ENCODE data around the gene TSC22D2. TPM values are rescaled to one million over a fixed set of nuclear protein-coding genes. Genes with fewer than 3 reads are reported as not detected.
A peak's percentile ranks its signal among the peaks of the same experiment; 100 is the strongest.

Gene TSC22D2
- total and polyA plus RNA-seq, 2 of the 8 experiments (the other 6 are each of a cell fraction or from before 2014, with no cell fraction given): 3.4 to 27.6 TPM

DNA sequence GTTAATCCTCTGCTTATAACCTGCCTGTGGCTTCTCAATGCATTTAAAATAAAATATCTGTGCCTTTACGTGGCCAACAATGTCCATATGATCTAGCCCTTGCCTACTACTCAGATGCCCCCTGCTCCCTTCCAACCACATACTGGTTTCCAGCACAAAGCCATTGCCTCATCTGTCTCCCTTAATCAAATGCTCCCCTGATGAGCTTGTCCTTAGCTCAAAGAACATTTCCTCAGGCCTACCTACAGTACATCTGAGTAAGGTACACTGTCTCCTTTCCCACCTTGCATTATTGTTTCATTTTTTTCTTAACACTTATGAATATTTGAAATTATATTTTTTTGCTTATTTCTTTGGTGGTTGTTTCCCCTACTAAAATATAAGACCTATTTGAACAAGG lies 5.9 kb upstream of the TSC22D2 start:
- Histone ChIP-seq H3K18ac (ENCODE audit: extremely low read depth, low read length) (no peak overlapping the region), H3K27me3 (replicated peaks in 1 of 4; ENCODE audit: control insufficient read depth in 3 of 4, extremely low read depth in 1 of 4, insufficient read depth in 3 of 4, low read length in 3 of 4) (no peaks in the 10 kb centered on the region), H3K79me2 (ENCODE audit: control insufficient read depth in 1 of 2, insufficient read depth in 2 of 2, low read length in 2 of 2) (no peaks in the 10 kb centered on the region), H3K9ac (replicated peaks in 1 of 4; ENCODE audit: extremely low read depth in 1 of 4, low read depth in 3 of 4, low read length in 3 of 4) (no peak overlapping the region), H4K91ac (replicated peaks; ENCODE audit: insufficient read length, low read length) (no peak overlapping the region), H2AFZ (ENCODE audit: low read length) (no peak overlapping the region), H2BK5ac (ENCODE audit: low read depth, low read length) (no peak overlapping the region), H4K8ac (ENCODE audit: extremely low read depth, insufficient read depth, low read length) (no peak overlapping the region), H4K5ac (ENCODE audit: insufficient read length, low read depth, low read length) (no peak overlapping the region), H3K4ac (replicated peaks; ENCODE audit: insufficient read length, low read depth, low read length) (no peak overlapping the region), H2BK12ac (ENCODE audit: low read depth, low read length) (no peak overlapping the region), H2BK15ac (ENCODE audit: low read length) (peak overlapping the region; percentile 61; the same call in 1 of the 2 replicates), H2BK20ac (ENCODE audit: low read length) (no peak overlapping the region), H2AK5ac (ENCODE audit: low read depth, low read length) (no peak overlapping the region), H3K56ac (replicated peaks; ENCODE audit: insufficient read length, low read depth, low read length) (no peak overlapping the region), H3K14ac (ENCODE audit: insufficient read length) (no peak overlapping the region), H3K4me1 (replicated peaks in 1 of 4; ENCODE audit: control insufficient read depth in 3 of 4, insufficient read depth in 4 of 4, low read length in 3 of 4) (peaks cover 0 to 5% (median 3%) of the 10 kb centered on the region in 4 experiments; a peak in 2 of 7 replicates), H4K20me1 (replicated peaks in 1 of 2; ENCODE audit: control insufficient read depth in 1 of 2, insufficient read depth in 2 of 2, low read length in 2 of 2) (no peaks in the 10 kb centered on the region), H3K27ac (ENCODE audit: low read depth, low read length) (no peak overlapping the region), H3K79me1 (ENCODE audit: low read depth, low read length) (no peaks in the 10 kb centered on the region), H2BK120ac (replicated peaks; ENCODE audit: low read depth, low read length) (no peak overlapping the region), H3K4me3 (ENCODE audit: extremely low read depth in 1 of 4, insufficient read depth in 2 of 4, low read depth in 3 of 4, low read length in 4 of 4) (no peak overlapping the region), H3K9me3 (ENCODE audit: insufficient read depth in 2 of 2, low read depth in 1 of 2, low read length in 1 of 2) (no peaks in the 10 kb centered on the region), H3K23me2 (ENCODE audit: low read depth, low read length) (no peaks in the 10 kb centered on the region), H3K23ac (ENCODE audit: insufficient read length) (no peak overlapping the region), H3K36me3 (ENCODE audit: control insufficient read depth in 2 of 4, insufficient read depth in 4 of 4, low read length in 3 of 4) (no peaks in the 10 kb centered on the region), H3K4me2 (ENCODE audit: insufficient read depth in 1 of 2, low read depth in 2 of 2, low read length in 2 of 2) (no peak overlapping the region)
- CTCF ChIA-PET (ENCODE audit: partially characterized antibody): interaction anchor here (0.9 to 2.0 kb wide), 5 partner anchors 9 to 174 kb away, joined by 3 to 7 read pairs (median 4); no protein-coding TSS in a partner anchor
- 77% methylated on average over 1 of the region's 1 CpG; no CpG with 5 or more reads in 1 of the 2 experiments for WGBS, 2 experiments (ENCODE audit: extremely low coverage in 1 of 2, insufficient coverage in 1 of 2, insufficient read length in 1 of 2, insufficient replicate concordance in 2 of 2, low coverage in 1 of 2, low lambda C conversion rate in 2 of 2, missing lambda C conversion rate in 1 of 2)
- DNase-seq (ENCODE audit: low read depth in 1 of 2, low spot score in 2 of 2): no peak
- no peak for FAIRE-seq
- POLR2A ChIA-PET (ENCODE audit: partially characterized antibody): no interaction called here
- no peak for TF ChIP-seq TAF1 (IDR thresholded peaks at IDR 0.05; ENCODE audit: low read depth, low read length)
- TF ChIP-seq, protein P1, sequence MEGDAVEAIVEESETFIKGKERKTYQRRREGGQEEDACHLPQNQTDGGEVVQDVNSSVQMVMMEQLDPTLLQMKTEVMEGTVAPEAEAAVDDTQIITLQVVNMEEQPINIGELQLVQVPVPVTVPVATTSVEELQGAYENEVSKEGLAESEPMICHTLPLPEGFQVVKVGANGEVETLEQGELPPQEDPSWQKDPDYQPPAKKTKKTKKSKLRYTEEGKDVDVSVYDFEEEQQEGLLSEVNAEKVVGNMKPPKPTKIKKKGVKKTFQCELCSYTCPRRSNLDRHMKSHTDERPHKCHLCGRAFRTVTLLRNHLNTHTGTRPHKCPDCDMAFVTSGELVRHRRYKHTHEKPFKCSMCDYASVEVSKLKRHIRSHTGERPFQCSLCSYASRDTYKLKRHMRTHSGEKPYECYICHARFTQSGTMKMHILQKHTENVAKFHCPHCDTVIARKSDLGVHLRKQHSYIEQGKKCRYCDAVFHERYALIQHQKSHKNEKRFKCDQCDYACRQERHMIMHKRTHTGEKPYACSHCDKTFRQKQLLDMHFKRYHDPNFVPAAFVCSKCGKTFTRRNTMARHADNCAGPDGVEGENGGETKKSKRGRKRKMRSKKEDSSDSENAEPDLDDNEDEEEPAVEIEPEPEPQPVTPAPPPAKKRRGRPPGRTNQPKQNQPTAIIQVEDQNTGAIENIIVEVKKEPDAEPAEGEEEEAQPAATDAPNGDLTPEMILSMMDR (IDR thresholded peaks at IDR 0.05; ENCODE audit: control extremely low read depth in 1 of 3, insufficient read depth in 1 of 3, low read depth in 1 of 3, low read length in 3 of 3): no peak
- no peak for TF ChIP-seq KDM5A (IDR thresholded peaks at IDR 0.05; ENCODE audit: low read length)
- TF ChIP-seq NRF1 (IDR thresholded peaks at IDR 0.05; ENCODE audit: low read depth, low read length): no peak
- TF ChIP-seq CHD1 (IDR thresholded peaks at IDR 0.05; ENCODE audit: low read depth, low read length): no peak
- TF ChIP-seq YY1 (IDR thresholded peaks at IDR 0.05; ENCODE audit: low read depth, low read length): no peak
- TF ChIP-seq, protein P2, sequence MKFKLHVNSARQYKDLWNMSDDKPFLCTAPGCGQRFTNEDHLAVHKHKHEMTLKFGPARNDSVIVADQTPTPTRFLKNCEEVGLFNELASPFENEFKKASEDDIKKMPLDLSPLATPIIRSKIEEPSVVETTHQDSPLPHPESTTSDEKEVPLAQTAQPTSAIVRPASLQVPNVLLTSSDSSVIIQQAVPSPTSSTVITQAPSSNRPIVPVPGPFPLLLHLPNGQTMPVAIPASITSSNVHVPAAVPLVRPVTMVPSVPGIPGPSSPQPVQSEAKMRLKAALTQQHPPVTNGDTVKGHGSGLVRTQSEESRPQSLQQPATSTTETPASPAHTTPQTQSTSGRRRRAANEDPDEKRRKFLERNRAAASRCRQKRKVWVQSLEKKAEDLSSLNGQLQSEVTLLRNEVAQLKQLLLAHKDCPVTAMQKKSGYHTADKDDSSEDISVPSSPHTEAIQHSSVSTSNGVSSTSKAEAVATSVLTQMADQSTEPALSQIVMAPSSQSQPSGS (IDR thresholded peaks at IDR 0.05; ENCODE audit: low read length): no peak
- TF ChIP-seq CEBPB (IDR thresholded peaks at IDR 0.05; ENCODE audit: low read depth, low read length): no peak
- no peak for TF ChIP-seq TBP (IDR thresholded peaks at IDR 0.05; ENCODE audit: low read depth, low read length)
- no peak for TF ChIP-seq SIX5 (IDR thresholded peaks at IDR 0.05; ENCODE audit: low read depth, low read length)
- no peak for TF ChIP-seq BACH1 (IDR thresholded peaks at IDR 0.05; ENCODE audit: low read length)
- TF ChIP-seq CHD2 (IDR thresholded peaks at IDR 0.05; ENCODE audit: low read length): no peak

Data from H1 (cell line).